WI38 (cell line): ENCODE measurements around the gene ORC2.

Experiments
- H3K4me3 ChIP-seq: 2 replicates; pipeline ENCODE4 v1.5.1; 2011; ENCODE audit warnings: low read depth, mild to moderate bottlenecking, control low read depth, low read length
- TF ChIP-seq, protein P1 (sequence below): IDR thresholded peaks from 2 replicates; pipeline ENCODE4 v1.5.1; 2012; ENCODE audit warnings: low read depth, mild to moderate bottlenecking, control low read depth, low read length

The ORC2 gene

DNA sequence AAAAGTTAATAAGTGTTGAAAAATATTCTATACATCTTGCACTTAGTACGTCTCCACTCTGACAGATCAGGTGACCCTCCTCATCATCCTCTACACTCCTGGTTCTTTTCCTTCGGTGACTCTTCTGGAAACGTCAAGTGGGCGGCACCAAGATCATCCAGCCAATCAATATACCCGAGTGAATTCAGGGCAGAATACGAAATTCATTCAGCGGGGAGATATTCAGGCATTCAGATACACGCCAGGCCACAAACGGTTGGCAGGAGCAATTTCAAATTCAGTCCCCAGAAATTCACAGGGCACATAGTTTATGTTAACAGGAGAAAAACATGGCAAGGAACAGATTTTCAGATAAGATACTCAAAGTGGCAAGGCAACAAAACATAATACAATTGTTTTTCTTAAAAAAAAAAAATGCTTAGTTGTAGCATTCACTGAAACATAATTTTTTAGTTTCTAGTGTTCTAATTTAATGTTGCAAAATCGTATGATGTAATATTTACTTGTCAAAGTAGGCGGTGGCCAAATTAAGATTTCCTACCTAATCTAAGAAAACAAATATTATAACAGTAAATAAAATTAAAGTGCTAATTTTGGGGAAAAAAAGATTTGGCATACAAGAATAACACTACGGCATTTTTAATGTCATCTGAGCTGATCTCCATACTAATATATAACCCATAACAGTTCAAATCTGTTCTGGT lies 103.2 kb downstream of the ORC2 start:
- TF ChIP-seq, protein P1, sequence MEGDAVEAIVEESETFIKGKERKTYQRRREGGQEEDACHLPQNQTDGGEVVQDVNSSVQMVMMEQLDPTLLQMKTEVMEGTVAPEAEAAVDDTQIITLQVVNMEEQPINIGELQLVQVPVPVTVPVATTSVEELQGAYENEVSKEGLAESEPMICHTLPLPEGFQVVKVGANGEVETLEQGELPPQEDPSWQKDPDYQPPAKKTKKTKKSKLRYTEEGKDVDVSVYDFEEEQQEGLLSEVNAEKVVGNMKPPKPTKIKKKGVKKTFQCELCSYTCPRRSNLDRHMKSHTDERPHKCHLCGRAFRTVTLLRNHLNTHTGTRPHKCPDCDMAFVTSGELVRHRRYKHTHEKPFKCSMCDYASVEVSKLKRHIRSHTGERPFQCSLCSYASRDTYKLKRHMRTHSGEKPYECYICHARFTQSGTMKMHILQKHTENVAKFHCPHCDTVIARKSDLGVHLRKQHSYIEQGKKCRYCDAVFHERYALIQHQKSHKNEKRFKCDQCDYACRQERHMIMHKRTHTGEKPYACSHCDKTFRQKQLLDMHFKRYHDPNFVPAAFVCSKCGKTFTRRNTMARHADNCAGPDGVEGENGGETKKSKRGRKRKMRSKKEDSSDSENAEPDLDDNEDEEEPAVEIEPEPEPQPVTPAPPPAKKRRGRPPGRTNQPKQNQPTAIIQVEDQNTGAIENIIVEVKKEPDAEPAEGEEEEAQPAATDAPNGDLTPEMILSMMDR: no peak
- H3K4me3 ChIP-seq: no peak overlapping the region
